Subcutaneous adipose tissue (tissue), 4 donors: ENCODE data around the gene SCUBE3. TPM values are rescaled to one million over a fixed set of nuclear protein-coding genes. Genes with fewer than 3 reads are reported as not detected.

ENCODE experiments used
- total RNA-seq, 4 donors: library from RNA; depleted of rRNA; stranded (reverse); fragments of >200 nt; gene quantifications; one replicate each; pipeline ENCODE4 v1.1.0, GENCODE V29; 2016
- TF ChIP-seq, protein P1 (sequence below): fragments of 450-650 bp; IDR thresholded peaks from one replicate; pipeline ENCODE4 v1.5.1; 2016; ENCODE audit warnings: low read depth, mild to moderate bottlenecking, control low read depth, antibody characterized with exemption, moderate library complexity

SCUBE3 gene
- total RNA-seq, 4 donors from 2014 or later: 0.19 to 0.34 (median 0.22) TPM; not detected in 1

DNA sequence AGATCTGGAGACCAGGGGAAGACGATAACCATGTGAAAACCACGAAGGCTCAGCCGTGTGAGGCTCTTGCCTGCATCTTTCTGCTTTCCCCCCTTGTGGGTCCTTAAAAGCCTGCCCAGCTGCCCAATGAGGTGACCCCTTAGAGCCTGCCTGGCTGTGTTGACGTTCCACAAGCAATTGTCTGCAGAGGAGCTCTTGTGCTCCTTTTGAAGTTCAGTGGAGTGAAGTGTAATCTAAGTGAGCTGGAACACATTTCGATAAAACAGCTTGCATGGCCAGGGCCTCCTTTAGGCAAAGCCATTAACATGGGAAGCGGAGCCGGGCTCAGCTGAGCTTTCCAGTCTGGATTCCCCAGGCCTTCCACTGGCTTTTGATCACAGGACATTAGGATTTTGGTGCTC lies 45.3 kb upstream of the SCUBE3 start:
- TF ChIP-seq, protein P1, sequence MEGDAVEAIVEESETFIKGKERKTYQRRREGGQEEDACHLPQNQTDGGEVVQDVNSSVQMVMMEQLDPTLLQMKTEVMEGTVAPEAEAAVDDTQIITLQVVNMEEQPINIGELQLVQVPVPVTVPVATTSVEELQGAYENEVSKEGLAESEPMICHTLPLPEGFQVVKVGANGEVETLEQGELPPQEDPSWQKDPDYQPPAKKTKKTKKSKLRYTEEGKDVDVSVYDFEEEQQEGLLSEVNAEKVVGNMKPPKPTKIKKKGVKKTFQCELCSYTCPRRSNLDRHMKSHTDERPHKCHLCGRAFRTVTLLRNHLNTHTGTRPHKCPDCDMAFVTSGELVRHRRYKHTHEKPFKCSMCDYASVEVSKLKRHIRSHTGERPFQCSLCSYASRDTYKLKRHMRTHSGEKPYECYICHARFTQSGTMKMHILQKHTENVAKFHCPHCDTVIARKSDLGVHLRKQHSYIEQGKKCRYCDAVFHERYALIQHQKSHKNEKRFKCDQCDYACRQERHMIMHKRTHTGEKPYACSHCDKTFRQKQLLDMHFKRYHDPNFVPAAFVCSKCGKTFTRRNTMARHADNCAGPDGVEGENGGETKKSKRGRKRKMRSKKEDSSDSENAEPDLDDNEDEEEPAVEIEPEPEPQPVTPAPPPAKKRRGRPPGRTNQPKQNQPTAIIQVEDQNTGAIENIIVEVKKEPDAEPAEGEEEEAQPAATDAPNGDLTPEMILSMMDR: no peak

DNA sequence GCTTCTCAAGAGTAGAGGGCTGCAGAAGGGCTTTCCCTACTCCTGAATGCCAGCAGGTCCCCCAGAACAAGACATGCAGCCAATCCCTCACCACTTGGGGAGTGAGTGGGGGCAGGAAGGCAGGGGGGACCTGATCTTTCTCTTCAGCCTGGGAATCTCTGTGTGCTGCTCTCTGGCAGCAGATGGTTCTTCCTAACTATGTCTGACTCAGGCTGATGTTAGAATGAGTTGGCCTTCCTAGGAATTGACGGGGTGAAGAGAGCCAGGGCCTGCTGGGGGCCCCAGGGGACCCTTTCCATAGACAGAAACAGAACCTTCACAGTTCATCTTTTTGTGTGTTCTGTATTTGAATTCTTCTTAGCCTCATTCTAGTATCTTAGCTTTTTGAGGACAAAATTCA lies 43.6 kb upstream of the SCUBE3 start:
- TF ChIP-seq, protein P1: no peak

DNA sequence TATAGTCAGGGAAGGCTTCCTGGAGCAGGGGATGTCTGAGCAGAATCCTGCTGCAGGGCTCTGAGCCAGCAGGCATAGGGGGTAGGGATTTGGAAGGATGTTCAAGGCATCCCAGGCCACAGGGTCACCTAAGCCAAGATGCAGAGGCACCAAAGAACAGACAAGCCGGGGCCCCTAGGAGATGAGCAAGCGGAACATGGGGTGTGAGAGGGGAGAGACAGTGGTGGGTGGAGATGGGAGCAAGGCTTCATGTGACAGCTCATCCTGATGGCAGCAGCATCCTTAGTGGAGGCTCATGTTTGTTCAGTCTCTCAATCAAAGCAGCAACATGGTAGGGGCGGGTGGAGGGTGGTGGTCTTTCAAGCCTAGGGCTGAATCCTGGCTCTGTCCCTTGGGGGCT lies 42.9 kb upstream of the SCUBE3 start:
- TF ChIP-seq, protein P1: no peak

DNA sequence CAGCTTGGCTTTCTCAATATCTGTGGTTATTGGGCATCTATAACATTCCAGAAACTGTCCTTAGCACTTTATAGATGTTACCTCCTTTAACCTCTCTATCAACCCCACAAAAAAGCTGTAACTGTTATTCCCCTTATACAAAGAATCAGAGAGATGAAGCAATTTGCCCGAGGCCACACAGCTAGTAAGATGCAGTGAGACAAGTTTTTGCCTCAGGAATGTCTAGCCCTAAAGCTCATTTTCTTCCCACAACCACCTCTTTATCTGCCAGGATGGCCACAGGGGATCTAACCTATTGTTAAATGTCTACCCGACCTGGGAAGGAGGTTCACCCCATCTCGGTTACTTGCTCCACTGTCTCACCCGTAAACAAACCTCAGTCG lies 40.7 kb upstream of the SCUBE3 start:
- TF ChIP-seq, protein P1: no peak

DNA sequence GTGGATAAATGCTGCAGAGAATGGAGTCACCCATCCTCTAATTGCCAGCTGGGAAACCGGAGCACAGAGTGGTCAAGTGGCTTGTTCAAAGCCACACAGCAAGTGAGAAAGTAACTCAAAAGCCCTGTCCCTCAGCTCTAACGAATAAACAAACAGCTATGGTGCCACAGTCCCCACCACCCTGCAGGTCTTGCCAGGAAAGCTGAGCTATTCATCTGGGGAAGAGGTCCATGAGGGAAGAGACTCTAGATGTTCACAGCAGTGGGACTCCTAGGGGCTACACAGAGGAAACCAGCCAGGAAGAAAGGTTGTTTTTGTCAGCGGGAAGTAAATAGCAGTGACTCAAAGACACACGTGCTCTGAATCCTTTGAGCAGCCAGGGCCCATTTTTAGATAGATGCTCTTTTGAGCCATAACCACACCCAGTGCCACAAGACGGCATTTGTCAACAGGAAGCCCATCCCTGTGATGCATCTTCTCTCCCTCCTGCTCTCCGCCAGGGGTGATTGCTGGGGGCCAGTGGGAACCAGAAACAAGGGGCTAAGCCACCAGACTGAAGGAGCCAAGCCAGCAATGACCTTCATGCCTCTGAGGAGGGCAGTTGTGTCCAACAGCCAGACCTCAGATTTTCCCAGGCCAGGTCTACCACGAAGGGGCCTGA lies 40.2 kb upstream of the SCUBE3 start:
- TF ChIP-seq, protein P1: no peak

DNA sequence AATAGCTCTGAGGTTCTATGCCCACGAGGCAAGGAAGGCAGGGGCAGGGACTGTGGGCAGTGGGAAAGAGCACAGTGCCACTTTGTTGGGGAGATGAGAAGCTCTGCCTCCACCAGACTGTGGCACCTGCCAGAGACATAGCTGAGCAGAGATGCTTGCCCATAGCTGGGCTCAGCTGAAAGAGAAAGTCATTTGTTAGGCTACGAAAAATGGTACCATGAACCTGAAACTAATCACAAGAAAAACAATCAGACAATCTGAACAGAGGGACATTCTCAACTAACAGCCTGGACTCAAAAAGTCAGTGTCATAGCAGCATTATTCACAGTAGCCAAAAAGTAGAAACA lies 39.7 kb upstream of the SCUBE3 start:
- TF ChIP-seq, protein P1: no peak

DNA sequence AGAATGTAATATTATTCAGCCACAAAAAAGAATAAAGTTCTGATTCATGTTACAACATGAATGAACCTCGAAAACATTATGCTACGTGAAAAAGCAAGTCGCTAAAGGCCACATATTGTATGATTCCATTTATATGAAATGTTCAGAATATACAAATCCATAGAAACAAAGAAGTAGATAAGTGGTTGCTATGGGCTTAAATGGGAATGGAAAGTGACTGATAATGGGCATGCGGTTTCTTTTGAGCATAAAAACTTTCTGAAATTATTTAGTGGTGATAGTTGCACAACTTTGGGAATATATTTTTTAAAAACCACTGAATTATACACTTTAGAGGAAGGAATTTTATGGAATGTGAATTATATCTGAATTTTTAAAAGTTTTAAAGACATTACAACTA lies 39.3 kb upstream of the SCUBE3 start:
- TF ChIP-seq, protein P1: no peak
